A549 (cell line): ENCODE data around the gene BTK.

Source experiments
- CTCF ChIP-seq: fragments of >200 bp; sonication (Bioruptor Twin); formaldehyde crosslinking; IDR thresholded peaks from 3 replicates; pipeline ENCODE4 v1.5.1; 2016
- RNF2 ChIP-seq: fragments of 200-600 bp; sonication (generic); IDR thresholded peaks from 2 replicates; pipeline ENCODE4 v1.6.1; 2016; ENCODE audit warnings: low read depth, mild to moderate bottlenecking, antibody characterized with exemption, moderate library complexity, borderline replicate concordance

GRCh38 chrX:101303790-101304189 lies 82.2 kb downstream of the BTK start:
- TF ChIP-seq CTCF (no peak), RNF2 (no peak)
